SHP77 treated with DMSO at 0.1 percent for 48 hours (cell line): ENCODE data around the gene GPRASP3.

Experiments
- DNase-seq: peaks from one replicate; lab custom pipeline; 2025; lab: John Stamatoyannopoulos, UW

GPRASP3 gene

DNA sequence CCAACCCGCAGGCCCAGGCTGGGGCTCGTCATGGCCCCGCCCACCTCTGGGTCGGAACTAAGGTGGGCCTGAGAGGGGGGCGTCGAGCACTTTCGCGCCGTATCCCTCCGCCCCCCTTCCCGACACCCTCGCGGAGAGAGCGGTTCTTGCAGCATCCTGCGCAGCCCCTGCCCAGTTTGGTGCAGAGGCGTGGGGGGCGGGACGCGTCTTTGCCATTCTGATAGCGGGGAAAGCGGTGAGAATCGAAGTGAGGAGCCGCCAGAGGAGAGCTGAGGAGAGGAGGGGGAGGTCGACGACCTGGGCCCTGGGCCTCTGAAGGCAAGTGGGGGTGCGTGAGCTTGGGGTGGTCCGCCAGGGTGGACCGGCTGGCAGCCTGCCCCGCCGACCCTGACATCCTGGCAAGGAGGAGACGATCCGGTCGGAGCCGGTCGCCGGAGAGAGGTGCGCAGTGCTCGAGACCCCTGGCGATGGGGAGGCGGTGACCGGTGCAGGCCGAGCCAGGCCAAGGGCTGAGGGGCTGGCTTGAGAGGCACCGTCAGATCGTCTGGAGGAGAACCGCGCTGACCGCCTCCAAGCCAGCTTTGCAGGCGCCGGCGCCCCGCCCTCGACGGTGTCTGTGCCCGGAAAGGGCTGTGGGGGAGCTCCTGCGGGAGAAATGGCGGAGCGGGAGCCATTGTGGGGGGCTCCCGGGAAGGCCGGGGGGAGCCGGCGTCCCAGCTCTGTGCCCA lies 25.5 kb downstream of the GPRASP3 start:
- DNase-seq = no peak

DNA sequence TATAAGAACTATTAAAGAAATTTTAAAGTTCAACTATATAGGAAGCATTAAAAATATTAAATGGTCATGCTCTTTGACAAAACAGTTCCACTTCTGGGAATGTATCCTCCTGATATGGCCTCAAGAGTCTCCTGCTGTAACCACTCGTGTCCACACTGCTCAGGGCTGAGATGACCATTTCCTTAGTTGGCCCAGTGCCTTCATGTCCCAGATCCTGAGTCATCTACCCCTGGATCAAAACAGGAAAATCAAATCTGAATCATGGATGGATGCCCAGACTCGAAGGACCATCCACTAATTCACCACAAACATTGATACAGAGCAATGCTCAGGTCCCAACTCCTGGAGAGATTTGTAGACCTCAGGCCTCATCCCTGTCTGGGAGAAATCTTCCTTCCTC lies 44.7 kb downstream of the GPRASP3 start:
- no peak for DNase-seq

DNA sequence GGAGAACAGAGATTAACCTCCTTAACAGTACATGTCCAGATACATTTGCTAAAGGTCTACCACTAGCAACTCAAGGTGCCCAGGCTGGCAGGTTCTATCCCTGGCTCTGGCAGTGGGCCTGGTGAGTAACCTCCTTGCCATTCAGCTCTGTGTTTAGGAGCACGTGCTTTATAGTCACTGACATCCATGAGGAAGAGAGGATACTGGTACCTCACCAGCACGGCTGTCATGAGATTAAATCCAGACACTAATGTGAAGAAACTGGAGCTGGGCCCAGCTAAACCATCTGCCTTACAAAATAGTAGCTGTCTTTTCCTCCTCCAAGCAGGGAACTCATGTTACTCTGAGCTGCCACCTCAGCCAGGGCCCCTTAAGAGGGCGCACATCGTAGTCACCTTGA lies 45.3 kb downstream of the GPRASP3 start:
- DNase-seq = no peak

DNA sequence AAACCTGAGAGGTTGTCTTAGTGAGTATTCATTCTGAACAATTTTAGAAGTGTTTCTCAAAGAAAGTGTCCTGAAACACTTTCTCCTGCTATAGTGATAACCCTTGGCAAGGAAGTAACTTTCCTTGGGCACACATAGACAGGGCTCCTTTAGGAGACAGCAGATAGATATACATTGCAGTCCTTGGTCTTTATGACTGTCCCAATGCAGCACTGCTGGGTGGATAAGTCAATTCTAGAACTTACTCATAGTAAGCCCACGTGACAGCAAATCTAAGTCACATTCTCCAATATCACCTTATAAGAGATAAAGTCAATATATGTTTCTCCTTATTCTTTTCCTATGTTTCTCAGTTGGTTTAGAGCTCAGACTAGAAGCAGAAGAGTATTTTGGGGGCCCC lies 46.7 kb downstream of the GPRASP3 start:
- DNase-seq = no peak

DNA sequence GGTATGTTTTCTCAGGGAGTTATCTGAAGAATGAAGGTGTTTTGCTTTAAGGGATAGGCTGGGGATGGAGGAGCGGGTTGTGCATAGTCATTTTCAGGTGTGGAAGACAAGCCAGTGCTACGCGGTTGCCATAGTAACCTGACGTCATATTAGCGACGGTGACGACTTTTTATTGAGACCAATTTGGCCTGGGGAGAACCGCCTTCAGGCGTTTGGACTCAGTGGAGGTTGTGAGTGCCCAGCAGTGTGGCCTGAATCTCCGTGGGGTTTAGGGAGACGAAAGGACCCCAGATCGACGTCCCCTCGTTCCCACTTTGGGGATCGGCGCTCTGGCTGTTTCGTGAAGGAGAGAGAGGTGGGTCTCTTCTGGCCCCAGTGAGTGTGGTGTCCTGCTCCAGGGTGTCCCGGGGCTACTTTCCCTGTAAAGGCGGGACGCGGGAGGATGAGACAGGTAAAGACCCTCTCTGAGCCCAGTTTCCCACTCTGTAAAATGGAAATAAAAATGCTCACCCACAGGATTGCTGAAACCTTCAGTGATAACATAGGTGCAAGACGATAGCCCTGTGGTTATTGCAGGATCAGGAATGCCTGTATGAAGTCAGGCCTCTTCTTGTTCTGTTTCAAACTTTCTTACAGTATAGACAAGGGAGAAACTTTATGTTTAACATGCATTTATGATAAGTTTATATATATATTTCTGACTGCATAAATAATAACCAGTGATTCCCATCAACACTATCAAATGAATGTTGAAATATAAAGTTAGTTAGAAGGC lies 48.6 kb downstream of the GPRASP3 start:
- peak; percentile 56 for DNase-seq
